Thoracic aorta (tissue), 2 donors: Measurements from ENCODE around the gene MMP7. TPM values are rescaled to one million over a fixed set of nuclear protein-coding genes. Genes with fewer than 3 reads are reported as not detected.

ENCODE experiments used
- ATAC-seq: fragments of 150-250 bp; one replicate; pipeline ENCODE4 v1.8.0; 2017; ENCODE audit warnings: low read depth; ENCODE audit not compliant: insufficient number of reproducible peaks, low FRiP score
- DNase-seq: peaks from one replicate; pipeline ENCODE4 v3.0.0-alpha.2; 2020; ENCODE audit warnings: low spot score
- H3K27ac ChIP-seq, 2 donors: fragments of 200-600 bp; sonication (generic); 1 replicate in 1 of 2; 2 replicates in 1 of 2; pipeline ENCODE4 v1.5.1; 2016; ENCODE audit warnings: mild to moderate bottlenecking in 2 of 2, moderate library complexity in 2 of 2
- H3K27me3 ChIP-seq: fragments of 200-600 bp; sonication (generic); replicated peaks from 2 replicates; pipeline ENCODE4 v1.6.0; 2016; ENCODE audit warnings: mild to moderate bottlenecking; ENCODE audit not compliant: insufficient read depth
- H3K36me3 ChIP-seq: fragments of 200-600 bp; sonication (generic); one replicate; pipeline ENCODE4 v1.5.1; 2016
- H3K4me1 ChIP-seq, 2 donors: fragments of 200-600 bp; sonication (generic); 1 replicate in 1 of 2; 2 replicates in 1 of 2; pipeline versions ENCODE4 v1.5.1 to v1.6.0; 2016; ENCODE audit warnings: low read depth in 2 of 2, mild to moderate bottlenecking in 1 of 2; ENCODE audit not compliant: control insufficient read depth in 1 of 2
- H3K4me3 ChIP-seq: fragments of 200-600 bp; sonication (generic); 2 replicates; pipeline ENCODE4 v1.5.1; 2016; ENCODE audit warnings: mild to moderate bottlenecking
- H3K9me3 ChIP-seq: fragments of 200-600 bp; sonication (generic); 2 replicates; pipeline ENCODE4 v1.5.1; 2016
- CTCF ChIP-seq: fragments of 200-600 bp; sonication (generic); IDR thresholded peaks from one replicate; pipeline ENCODE4 v1.5.1; 2019; ENCODE audit warnings: antibody characterized with exemption
- total RNA-seq, 2 donors: library from RNA; depleted of rRNA; stranded (reverse); fragments of >200 nt; gene quantifications; one replicate each; pipeline versions ENCODE4 v1.1.0 to v1.2.3, GENCODE V29; 2016

MMP7 gene
- total RNA-seq, 2 donors from 2014 or later, result not detected

- Histone ChIP-seq H3K36me3 (no peaks in the 10 kb centered on the region), H3K4me1 (no peaks in the 10 kb centered on the region), H3K9me3 (no peaks in the 10 kb centered on the region), H3K27ac (no peak overlapping the region), H3K27me3 (no peaks in the 10 kb centered on the region), H3K4me3 (no peak overlapping the region)
- no peak for TF ChIP-seq CTCF
- ATAC-seq (no peak), DNase-seq (no peak)
Measured at GRCh38 chr11:102545701-102546100, 15.2 kb upstream of the MMP7 start.

- Histone ChIP-seq H3K27me3 (no peaks in the 10 kb centered on the region), H3K27ac (no peak overlapping the region), H3K4me1 (no peaks in the 10 kb centered on the region), H3K9me3 (no peaks in the 10 kb centered on the region), H3K4me3 (no peak overlapping the region), H3K36me3 (no peaks in the 10 kb centered on the region)
- ATAC-seq (no peak), DNase-seq (no peak)
- no peak for TF ChIP-seq CTCF
Measured at GRCh38 chr11:102544594-102544993, 14.0 kb upstream of the MMP7 start.

- no peak for TF ChIP-seq CTCF
- no peak overlapping the region for H3K27ac ChIP-seq
- H3K9me3 ChIP-seq, result no peaks in the 10 kb centered on the region
- no peaks in the 10 kb centered on the region for H3K36me3 ChIP-seq
- H3K27me3 ChIP-seq, result no peaks in the 10 kb centered on the region
- H3K4me1 ChIP-seq, result no peaks in the 10 kb centered on the region
- no peak for DNase-seq
- ATAC-seq, result no peak
- no peak overlapping the region for H3K4me3 ChIP-seq
Measured at GRCh38 chr11:102539567-102539966, 9.0 kb upstream of the MMP7 start.

GRCh38 chr11:102538932-102539331, 8.4 kb upstream of the MMP7 start:
- ATAC-seq (no peak), DNase-seq (no peak)
- no peaks in the 10 kb centered on the region for H3K4me1 ChIP-seq
- H3K27me3 ChIP-seq, result no peaks in the 10 kb centered on the region
- H3K4me3 ChIP-seq, result no peak overlapping the region
- no peak overlapping the region for H3K27ac ChIP-seq
- no peaks in the 10 kb centered on the region for H3K9me3 ChIP-seq
- H3K36me3 ChIP-seq, result no peaks in the 10 kb centered on the region
- TF ChIP-seq CTCF, result no peak

- TF ChIP-seq CTCF, result no peak
- Histone ChIP-seq H3K4me3 (no peak overlapping the region), H3K36me3 (no peaks in the 10 kb centered on the region), H3K27ac (no peak overlapping the region), H3K4me1 (no peaks in the 10 kb centered on the region), H3K9me3 (no peaks in the 10 kb centered on the region), H3K27me3 (no peaks in the 10 kb centered on the region)
- no peak for DNase-seq
- no peak for ATAC-seq
Measured at GRCh38 chr11:102534261-102534872, 3.8 kb upstream of the MMP7 start.
